DMS53 treated with DMSO at 0.1 percent for 48 hours (cell line): Measurements from ENCODE around the gene FTL.

Source experiments
- DNase-seq: peaks from one replicate; lab custom pipeline; 2025; ENCODE audit not compliant: unreplicated experiment; lab: John Stamatoyannopoulos, UW

The FTL gene

DNA sequence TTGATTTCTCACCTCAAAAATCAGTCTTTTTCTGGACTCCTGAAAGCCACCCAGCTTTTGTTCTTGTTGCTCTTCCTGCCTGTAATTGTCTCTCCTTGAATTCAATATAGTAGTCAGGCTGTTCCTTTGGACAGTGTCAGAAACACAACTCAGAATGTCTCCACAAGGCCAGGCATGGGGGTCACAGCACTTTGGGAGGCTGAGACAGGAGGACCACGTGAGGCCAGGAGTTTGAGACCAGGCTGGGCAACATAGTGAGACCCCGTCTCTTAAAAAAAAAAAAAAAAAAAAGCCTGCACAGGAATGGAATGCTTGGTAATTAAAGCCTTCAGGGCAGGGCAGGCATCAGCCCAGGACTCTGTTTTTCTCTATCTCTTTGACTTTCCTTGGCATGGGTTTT is 19.3 kb upstream of the FTL start:
- no peak for DNase-seq

DNA sequence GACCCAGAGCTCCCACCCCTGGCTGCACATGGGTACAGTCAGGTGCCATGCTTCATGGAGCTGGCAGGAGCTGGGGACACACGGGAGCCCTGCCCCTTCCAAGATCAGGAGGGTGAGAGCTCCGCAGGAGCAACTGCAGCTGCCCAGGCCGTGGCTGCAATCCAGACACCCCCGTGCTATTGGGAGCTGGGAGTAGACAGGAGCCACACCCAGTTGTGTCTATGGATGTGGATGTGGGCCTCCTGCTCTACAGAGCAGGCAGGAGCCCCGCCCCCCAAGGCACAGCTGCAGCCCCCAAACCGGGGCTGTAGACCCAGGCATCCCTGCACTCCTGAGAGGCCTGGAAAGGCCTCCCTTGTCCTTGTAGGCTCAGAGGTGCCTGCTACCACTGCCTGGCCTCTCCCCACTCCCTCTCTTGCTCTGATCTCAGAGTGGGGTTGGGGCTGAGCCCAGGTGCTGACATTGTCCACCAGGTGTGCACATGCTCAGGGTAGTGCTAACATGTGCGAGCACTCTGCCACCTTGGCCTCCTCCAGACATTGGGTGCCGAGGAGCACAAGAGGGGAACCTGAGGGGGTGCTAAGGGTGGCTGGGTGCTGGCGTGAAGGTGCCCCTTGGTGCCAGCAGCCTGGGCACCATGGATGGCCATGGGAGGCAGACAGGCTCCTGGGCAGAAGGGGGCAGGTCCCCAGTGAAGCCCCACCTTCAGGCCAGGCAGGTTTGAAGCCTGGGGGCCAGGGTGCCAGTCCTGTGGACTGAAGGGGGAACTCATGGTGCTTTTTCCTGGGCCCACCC is 18.4 kb upstream of the FTL start:
- no peak for DNase-seq

DNA sequence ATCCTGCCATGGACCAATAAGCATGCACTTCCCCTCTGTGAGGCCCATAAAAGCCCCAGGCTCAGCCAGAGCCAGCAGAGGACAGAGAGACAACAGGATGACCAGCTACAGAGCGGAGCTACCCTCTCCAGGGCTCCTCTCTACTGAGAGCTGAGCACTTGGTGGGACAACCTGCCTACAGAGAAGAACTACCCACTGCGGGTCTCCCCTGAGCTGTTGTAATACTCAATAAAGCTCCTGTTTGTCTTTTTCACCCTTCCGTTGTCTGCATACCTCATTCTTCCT is 17.9 kb upstream of the FTL start:
- DNase-seq: no peak

DNA sequence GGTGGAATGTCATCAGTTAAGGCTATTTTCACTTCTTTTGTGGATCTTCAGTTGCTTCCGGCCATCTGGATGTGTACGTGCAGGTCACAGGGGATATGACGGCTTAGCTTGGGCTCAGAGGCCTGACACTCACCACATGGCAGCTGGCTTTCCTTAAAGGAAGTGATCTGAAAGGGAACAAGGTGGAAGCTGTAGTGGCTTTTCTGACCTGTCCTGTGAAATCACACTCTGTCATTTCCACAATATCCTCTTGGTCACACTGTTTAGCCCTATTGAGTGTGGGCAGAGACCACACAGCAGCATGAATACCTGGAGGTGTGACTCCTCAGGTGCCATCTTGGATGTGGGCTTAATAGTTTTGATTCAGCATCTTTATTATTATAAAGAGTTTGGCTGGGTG is 14.9 kb upstream of the FTL start:
- no peak for DNase-seq

- DNase-seq: peak; percentile 42
Observed at GRCh38 chr19:48950830-48951519, 14.1 kb upstream of the FTL start.

DNA sequence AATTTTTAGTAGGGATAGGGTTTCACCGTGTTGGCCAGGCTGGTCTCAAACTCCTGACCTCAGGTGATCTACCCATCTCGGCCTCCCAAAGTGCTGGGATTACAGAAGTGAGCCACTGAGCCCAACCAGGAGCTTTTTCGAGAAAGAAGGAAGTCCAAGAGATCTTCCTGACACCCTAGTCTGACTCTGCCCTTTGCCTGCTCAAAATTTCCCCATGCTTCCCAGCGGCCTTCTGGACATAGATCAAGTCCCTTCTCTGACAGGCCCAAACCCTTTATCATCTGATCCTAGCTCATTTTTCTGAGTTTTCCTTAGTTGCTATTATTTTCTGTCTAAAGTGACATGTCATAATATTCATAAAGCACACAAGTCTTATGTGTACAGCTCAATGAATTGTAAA is 12.0 kb upstream of the FTL start:
- DNase-seq: no peak

DNA sequence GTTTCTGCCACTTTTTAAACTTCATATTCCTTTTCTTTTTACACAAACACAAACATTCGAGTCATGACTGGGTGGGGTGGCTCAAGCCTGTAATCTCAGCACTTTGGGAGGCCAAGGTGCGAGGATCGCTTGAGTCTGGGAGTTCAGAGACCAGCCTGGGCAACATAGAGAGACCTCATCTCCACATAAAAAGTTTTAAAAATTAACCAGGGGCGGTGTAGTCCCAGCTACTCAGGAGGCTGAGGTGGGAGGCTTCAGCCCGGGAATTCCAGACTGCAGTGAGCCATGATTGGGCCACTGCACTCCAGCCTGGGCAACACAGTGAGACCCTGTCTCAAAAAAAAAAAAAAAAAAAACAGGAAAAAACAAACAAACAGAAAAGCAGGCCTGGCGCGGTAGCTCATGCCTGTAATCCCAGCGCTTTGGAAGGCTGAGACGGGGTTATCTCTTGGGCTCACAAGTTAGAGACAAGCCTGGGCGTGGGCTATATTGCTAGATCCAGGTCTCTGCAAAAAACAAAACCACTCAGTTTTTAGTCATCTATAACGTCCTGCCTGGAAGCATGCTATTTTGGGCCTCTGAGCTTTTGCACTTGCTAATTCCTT is 11.0 kb upstream of the FTL start:
- DNase-seq: no peak

- DNase-seq: peak; percentile 94
Observed at GRCh38 chr19:48954595-48955307, 10.4 kb upstream of the FTL start, which contains the start of gene BAX. Gene BAX, plus strand, starts transcription at chr19:48954875. Its CDS starts 54 bp downstream, at chr19:48954929.

DNA sequence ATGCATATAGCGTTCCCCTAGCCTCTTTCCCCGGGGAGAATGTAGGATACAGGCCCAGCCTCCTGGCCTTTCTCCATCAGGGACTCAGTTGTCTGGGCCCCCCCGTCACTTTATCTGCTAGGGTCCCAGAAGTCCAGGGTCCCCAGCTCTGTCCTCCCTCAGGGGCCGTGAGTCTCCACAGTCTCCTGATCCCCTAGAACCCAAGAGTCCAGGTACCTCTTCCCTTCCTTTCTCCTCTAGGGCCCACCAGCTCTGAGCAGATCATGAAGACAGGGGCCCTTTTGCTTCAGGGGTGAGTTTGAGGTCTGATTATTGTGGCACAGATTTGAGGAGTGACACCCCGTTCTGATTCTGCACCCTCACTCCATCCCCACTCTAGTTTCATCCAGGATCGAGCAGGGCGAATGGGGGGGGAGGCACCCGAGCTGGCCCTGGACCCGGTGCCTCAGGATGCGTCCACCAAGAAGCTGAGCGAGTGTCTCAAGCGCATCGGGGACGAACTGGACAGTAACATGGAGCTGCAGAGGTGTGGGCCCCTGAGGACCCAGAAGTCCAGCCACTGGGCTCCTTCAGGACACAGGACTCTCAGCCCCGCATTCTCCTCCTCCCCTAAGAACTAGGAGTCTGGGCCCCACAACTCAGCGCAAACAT is 9.7 kb upstream of the FTL start:
- DNase-seq: no peak

GRCh38 chr19:48958006-48958405 is 7.1 kb upstream of the FTL start:
- DNase-seq: no peak

- DNase-seq: no peak
Observed at GRCh38 chr19:48959341-48960239, 5.5 kb upstream of the FTL start.

DNA sequence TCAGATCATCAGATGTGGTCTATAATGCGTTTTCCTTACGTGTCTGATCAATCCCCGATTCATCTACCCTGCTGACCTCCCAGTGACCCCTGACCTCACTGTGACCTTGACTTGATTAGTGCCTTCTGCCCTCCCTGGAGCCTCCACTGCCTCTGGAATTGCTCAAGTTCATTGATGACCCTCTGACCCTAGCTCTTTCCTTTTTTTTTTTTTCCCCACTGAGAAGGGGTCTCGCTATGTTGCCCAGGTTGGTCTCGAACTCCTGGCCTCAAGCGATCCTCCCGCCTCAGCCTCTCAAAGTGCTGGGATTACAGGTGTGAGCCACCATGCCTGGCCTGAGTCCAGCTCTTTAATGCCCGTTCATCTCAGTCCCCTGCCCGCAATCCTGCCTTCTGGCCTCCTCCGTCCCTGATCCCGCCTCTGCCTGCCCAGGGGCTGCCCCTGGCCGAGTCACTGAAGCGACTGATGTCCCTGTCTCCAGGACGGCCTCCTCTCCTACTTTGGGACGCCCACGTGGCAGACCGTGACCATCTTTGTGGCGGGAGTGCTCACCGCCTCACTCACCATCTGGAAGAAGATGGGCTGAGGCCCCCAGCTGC is 4.0 kb upstream of the FTL start:
- DNase-seq: no peak

- DNase-seq: no peak
Observed at GRCh38 chr19:48961673-48962028, 3.5 kb upstream of the FTL start.

DNA sequence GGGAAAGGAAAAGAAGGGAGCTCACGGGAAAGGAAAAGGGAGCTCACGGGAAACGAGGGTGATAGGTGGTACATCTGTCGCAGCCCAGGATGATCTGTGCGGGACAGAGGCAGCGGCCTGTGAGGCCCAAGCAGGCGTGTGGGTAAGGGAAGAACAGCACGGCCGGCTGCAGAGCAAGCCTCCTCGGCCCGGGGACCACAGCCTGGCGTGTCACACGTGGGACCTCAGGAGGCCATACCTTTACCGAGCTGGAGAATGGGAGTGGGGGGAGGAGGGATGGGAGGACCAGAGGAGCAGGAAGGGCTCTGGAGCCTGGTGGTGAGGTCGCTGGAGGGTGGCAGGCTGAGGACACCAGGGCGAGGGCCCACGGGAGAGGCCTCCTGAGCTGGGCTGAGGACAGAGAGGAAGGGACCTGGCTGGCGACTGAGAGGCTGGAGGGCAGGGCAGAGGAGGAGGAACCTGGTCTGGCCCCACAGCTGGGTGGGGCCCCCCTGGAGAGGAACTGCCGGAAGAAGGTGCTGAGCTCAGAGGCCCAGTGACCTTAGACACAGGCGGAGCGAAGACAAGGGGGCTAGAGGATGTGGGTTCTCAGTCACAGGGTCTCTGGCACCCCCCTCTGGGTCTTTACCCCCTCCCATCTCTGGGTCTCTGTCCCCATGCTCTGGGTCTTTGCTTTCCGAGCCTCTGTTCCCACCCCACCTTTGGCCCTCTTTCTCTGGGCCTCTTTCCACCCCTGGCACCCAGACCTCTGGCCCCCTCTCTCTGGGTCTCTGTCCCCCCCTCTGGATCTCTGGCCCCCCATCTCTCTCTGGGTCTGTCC is 2.9 kb upstream of the FTL start:
- peak; percentile 73 for DNase-seq

DNA sequence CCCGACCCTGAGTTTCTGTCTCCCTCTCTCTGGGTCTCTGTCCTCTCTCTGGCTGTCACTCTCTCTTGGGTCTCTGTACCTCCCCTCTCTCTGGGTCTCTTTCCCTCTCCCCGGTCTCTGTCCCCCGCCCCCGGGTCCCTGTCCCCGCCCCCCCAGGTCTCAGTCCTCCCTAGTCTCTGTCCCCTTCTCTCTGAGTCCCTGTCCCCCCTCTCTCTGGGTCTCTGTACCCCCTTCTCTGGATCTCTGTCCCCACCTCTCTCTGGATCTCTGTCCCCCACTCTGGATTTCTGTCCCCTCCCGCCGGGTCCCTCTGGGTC is 2.3 kb upstream of the FTL start:
- no peak for DNase-seq

- DNase-seq: peak; percentile 12
Observed at GRCh38 chr19:48963371-48964204, 1.5 kb upstream of the FTL start.

DNA sequence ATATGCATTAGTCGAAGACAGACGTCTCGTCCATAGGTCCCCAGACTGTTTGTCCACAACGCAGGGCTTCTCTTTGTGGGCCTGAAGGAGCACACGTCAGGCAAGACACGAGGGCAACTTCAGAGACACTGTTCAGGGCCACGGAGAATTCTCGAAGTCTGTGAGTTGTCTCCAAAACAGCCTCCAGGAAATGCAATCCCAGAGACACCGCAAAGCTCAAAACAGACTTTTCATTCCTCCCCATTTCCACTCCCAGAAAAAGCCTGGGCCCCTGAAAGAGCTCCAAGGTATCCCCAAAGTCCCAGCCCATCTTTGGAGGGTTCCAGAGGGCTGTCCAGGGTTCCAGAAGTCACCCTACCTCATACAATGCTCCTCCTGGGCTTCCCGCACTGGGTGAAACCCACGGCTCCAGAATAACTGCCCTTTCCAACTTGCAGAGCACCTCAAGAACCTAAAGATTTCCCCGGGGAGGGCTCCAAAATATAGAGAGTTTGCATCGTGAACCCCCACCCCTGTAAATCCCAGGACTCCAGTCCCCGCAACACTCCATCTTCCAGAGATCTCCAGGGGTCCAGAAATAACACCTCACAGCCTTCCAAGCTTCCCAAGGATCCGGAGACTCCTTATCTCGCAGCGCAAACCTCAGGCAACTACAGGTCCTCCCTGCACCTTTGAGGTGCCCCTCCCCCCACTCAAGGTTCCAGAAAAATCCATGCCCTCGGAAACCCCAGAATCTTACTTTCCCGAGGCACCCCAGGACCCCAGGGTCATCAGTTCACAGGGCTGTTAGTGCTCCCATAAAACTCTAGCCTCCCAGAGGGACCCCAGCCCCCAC is 687 bp upstream of the FTL start:
- DNase-seq: peak; percentile 36
